ENCODE results near the gene CLDND1. TPM values are rescaled to one million over a fixed set of nuclear protein-coding genes. Genes with fewer than 3 reads are reported as not detected.

Gene CLDND1
- polyA plus RNA-seq, 4 donors, result 146 to 207 (median 168) TPM

DNA sequence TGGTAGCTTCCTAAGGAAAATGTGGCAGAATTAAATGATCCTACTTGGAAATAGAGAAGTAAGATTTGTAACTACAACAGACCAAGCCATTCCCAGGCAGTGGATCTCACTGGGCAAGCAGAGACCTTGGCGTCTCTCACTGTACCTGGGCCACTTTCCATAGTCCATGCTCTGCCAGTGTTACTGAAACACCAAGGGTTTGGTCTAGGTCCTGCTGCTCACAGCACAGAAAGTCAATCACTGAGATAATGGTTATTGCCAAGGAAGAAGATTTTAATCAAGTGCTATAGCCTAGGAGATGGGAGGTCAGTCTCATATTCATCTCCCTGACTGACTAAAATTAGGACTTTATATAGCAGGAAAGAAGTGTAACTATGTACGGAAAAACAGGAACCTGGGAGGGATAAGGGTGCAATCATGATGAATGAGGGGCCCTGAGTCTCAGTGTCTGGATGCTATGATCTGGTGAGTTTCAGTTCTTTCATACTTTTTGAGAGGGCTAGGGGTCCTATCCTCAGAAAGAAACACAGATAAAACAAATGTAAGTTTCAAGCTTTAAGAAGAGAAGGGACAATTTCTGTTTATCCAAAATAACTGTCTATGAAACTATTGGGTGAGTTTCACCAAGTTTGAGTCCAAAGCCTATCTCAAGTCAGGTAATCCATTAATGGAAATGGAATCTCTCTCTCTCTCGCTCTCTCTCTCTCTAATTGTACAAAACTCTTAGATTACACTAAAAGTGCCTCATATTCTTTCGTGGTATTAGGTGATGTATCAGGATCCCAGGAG lies 29.7 kb upstream of the CLDND1 start:
- no peak for DNase-seq (ENCODE audit: low read depth in 4 of 4, low spot score in 3 of 4)

DNA sequence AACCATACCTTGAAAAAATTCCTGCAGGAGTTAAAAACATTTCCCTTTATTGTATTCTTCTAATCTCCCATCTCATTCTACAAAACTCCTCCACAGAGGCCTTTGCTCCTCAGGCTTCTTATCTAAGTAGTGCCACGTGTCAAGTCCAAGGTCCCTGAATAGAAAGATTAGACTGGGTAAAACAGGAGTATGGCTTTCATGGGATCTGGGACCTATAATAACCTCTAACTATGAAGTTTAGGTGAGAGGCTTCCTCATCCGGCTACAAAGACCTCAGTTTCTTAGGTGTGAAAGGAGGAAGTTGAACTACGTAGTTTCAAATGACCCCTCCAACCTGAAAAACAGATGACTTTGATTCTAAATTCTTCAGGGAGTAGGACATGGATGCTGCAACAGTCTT lies 29.1 kb upstream of the CLDND1 start:
- DNase-seq (ENCODE audit: low read depth in 4 of 4, low spot score in 3 of 4), result no peak

DNA sequence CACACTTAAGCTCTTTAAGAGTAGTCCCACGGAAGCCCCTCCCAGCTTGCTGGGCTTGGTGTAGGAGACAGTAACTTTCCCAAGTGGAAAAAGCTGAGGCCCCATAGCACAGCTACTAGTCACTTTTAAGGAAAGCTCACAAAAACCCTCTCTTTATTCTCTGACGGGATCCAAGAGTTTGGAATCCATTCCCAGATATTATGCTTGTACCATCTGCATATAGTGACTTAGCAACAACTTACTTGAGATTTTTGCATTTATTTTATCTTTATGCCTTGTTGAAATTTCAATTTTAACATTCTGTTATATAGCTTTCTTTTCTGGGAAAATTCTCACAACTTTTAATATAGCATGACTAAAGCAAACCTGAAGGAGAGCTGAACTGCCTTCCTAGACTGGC lies 28.5 kb upstream of the CLDND1 start:
- DNase-seq (ENCODE audit: low read depth in 4 of 4, low spot score in 3 of 4), result no peak

DNA sequence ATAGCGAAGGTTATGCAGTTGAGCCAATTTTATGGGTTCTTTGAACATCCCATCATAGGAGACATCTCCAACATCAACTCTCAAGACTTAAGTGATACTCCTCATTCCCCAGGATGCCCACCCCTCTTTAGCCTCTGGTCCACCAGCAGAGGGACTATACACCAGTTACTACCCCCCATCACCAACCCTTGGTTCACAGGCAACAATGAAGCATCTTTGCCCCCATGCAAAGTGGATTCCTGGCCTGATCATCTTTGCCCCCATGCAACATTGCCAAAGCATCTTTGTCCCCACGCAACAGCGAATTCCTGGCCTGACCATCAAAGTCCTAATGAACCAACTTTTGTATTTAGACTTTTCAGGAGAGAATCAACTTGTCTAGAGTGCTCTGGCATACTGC lies 28.1 kb upstream of the CLDND1 start:
- DNase-seq (ENCODE audit: low read depth in 4 of 4, low spot score in 3 of 4), result no peak

DNA sequence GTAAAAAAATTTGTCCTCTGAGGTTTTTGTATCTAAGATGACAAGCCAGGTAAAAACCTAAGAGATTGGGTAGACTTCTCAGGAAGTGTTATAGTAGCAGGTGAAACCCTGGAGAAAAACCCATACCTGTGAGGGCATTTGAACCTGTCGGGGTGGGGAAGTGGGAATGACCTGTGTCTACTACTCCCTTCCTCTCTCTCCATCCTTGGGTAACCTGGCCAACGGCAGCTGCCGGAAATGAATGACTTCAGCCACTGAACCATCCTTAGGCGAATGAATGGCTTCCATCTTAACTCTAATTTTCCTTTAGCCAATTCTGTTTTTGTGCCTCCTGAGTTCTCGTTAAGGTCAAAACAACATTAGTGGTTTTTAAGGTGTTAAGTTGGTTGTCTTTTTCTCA lies 25.8 kb upstream of the CLDND1 start:
- DNase-seq (ENCODE audit: low read depth in 4 of 4, low spot score in 3 of 4), result no peak

DNA sequence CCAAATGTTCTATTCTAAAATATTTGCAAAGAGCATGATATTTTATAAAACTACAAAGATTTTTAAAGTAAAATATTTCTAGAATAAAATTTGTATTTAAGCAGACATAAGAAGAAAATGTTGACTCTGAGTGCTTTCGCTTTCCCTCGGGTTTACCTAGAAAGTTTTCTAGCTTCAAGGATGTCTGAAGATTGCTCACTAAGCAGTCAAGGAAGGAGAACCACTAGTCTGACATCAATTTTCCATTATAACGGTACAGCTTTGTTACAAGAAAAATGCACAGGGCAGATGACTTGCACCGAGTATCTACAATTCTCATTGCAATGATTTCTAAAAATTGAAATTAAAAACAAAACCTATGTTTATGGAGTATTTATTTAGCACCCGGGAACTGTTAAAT lies 23.2 kb upstream of the CLDND1 start:
- no peak for DNase-seq (ENCODE audit: low read depth in 4 of 4, low spot score in 3 of 4)

DNA sequence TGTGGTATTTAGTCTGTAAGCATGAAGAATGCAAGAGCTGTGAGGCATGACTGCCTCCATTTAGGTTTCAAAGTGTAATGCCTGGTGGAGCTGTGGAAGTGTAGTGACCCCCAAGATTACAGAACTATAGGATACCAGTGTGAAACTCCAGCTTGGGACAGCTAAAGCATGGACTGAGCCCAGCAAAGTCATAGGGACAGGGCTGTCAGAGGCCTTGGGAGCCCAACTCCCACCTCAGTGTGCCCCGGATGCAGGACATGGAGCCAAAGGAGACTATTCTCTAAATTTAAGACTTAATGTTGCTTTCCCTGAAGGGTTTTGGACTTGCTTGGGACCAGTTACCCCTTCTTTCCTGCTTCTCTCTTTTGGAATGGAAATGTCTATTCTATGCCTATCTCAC lies 19.9 kb upstream of the CLDND1 start:
- no peak for DNase-seq (ENCODE audit: low read depth in 4 of 4, low spot score in 3 of 4)

DNA sequence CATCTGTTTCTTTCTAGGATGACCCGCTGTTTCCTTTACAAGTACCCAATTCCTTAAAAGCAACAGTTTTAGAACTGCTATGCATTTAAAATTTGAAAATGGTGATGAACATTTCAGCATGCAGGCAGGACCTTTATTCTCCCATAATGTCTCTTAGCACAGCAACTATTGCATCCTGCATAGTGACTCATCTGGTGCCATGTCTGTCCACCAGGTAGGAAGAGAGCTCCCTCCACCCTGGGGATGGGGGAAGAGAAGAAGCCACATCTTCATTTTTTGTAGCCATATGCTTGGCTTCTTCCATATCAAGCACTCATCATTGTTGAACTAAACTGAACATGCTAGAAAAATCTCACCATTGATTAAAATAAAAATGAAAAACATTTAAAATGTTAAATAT lies 19.0 kb upstream of the CLDND1 start:
- DNase-seq (ENCODE audit: low read depth in 4 of 4, low spot score in 3 of 4), result no peak

DNA sequence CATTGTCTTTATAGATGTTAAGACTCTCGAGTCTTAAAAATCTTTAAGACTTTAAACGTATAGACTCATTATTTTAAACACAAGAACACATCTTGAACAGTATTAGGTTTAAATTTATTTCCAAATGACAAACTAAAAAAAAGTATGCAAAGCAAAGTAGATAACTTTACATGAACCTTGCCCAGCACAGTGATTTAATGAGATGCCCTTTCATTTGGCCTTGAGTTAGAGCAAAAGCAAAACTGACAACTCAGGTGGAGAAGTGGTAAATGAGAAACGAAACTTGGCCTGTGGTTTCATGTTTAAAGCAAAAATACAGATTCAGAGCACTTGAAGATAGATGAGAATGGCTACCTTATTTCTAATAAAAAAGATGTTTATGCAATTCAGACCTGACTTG lies 17.6 kb upstream of the CLDND1 start:
- DNase-seq (ENCODE audit: low read depth in 4 of 4, low spot score in 3 of 4), result no peak

DNA sequence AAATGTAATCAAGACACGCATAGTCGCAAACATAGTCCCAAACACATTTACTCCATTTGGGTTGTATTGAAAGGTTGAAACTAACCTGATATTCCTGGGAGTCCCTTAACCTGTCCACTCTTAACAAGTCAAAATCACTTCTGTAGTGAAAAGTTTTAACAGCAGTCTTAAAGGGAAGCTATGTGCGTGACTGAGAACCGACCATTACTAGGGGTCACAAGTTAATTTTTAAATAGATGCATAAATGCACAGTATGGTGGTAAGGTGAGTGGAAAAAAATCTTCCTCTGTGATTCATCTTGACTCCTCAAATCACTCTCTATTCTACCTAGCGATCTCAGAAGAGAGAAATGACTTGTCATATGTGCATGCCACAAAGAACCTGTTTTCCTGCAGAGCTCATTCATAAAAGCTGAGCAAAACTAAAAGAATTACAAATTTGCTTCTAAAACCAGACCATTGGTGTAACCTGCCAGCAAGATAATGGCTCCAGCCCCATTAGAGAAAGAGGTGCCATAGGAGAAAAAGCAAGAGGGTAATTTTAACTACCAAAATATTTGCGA lies 13.8 kb upstream of the CLDND1 start:
- no peak for DNase-seq (ENCODE audit: low read depth in 4 of 4, low spot score in 3 of 4)

DNA sequence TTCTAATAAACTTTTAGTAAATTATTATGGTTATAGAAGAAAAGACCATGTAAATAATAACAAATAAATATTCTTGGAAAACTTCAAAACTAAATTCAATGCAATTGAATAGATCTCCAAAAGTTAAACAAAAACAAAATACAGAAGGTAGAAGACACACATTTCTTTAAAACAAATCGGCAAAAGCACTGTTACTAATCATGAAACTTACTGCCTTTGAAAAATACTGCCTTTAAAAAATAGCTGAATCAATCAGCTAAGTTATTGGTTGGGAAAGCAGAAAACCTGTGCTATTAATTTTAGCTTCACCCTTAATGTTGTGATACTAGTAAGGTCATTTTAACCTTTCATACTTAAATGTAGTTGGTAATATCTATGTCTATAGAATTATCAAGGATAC lies 12.0 kb upstream of the CLDND1 start:
- no peak for DNase-seq (ENCODE audit: low read depth in 4 of 4, low spot score in 3 of 4)

DNA sequence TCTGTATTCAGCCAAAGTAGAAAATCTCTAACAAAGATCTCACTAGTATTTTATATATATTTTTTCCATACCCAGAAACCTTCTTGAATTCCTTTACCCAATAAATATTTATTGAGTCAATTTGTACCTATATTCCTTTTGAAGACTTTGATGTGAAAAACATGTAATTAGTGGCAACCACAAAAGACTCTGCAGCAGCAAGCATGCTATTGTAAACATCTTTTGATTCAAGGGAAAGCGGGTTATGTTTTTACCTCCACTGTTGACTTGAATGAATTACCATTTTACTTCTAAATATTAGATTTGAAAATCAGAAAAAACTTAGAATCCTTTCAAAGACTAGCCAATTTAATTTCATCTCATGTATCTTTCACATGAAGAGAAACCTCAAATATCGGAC lies 11.5 kb upstream of the CLDND1 start:
- DNase-seq (ENCODE audit: low read depth in 4 of 4, low spot score in 3 of 4), result no peak

DNA sequence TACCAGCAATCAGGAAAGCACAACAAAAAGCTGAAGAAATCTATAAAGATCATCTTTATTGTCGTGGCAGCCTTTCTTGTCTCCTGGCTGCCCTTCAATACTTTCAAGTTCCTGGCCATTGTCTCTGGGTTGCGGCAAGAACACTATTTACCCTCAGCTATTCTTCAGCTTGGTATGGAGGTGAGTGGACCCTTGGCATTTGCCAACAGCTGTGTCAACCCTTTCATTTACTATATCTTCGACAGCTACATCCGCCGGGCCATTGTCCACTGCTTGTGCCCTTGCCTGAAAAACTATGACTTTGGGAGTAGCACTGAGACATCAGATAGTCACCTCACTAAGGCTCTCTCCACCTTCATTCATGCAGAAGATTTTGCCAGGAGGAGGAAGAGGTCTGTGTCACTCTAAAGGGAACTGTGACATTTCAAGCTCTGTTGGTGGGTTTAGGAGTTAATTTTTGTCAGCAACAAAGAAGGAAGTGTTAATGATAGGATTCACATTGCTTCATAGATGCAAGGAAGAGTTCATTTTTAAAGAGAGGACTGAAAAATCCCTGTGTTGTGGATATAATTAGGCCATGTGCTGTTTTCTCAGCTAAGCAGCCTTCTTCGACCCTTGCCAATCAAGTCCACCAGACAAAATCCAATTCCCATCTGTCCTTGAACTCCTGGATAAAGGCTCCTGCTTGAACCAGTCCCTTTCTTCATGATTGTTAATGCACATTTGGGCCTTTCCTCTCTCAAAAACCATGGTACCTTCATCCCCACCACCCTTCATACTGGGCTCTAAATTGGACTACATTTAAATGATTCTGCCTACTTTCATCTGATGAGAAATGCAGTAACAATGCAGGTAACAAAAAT lies 10.2 kb upstream of the CLDND1 start:
- no peak for DNase-seq (ENCODE audit: low read depth in 4 of 4, low spot score in 3 of 4)

DNA sequence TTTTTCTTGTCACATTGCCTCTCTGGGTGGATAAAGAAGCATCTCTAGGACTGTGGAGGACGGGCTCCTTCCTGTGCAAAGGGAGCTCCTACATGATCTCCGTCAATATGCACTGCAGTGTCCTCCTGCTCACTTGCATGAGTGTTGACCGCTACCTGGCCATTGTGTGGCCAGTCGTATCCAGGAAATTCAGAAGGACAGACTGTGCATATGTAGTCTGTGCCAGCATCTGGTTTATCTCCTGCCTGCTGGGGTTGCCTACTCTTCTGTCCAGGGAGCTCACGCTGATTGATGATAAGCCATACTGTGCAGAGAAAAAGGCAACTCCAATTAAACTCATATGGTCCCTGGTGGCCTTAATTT lies 9.6 kb upstream of the CLDND1 start:
- no peak for DNase-seq (ENCODE audit: low read depth in 4 of 4, low spot score in 3 of 4)

DNA sequence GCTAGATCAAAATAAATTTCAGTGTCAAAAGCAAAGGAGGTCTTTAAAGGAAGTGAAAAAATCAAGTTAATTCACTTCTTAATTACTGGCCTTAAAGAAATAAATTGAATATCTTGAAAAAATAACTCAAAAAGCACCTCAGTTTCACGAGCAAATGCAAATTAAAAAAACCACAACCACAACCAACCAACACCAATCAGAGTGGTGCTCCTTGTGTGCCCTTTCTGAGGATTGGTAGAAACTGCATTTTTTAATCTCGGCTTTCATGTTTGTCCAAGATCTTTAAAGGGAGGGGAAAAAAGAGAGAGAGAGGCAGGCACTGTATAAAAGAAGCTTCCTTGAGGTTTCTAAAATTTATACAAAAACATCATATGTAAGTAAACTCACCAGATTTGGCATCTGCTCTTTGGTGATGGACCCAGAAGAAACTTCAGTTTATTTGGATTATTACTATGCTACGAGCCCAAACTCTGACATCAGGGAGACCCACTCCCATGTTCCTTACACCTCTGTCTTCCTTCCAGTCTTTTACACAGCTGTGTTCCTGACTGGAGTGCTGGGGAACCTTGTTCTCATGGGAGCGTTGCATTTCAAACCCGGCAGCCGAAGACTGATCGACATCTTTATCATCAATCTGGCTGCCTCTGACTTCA lies 9.0 kb upstream of the CLDND1 start, which contains the start of gene GPR15:
Gene GPR15 (plus strand): TSS at position 357 of the 653 bp plus-strand sequence. CDS start 56 bp downstream, at position 413.
- DNase-seq (ENCODE audit: low read depth in 4 of 4, low spot score in 3 of 4), result no peak

DNA sequence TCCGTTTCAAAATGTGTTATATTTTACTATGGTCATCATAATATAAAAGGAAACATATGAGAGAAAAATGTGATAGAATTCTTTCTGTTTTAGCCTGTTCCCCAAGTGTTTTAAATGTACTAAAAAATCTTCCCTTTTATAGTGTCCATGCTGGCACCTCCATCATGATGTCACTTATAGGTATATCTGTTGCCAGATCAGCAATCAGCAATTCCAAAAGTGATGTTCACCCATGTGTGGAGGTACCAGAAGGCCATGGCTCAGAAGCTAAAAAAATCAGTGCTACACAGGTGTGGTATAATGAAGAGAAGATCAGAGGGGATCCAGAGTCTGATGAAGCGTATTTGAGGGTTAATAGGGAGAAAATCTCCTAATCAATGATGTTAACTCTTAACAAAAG lies 8.0 kb upstream of the CLDND1 start:
- DNase-seq (ENCODE audit: low read depth in 4 of 4, low spot score in 3 of 4), result no peak

DNA sequence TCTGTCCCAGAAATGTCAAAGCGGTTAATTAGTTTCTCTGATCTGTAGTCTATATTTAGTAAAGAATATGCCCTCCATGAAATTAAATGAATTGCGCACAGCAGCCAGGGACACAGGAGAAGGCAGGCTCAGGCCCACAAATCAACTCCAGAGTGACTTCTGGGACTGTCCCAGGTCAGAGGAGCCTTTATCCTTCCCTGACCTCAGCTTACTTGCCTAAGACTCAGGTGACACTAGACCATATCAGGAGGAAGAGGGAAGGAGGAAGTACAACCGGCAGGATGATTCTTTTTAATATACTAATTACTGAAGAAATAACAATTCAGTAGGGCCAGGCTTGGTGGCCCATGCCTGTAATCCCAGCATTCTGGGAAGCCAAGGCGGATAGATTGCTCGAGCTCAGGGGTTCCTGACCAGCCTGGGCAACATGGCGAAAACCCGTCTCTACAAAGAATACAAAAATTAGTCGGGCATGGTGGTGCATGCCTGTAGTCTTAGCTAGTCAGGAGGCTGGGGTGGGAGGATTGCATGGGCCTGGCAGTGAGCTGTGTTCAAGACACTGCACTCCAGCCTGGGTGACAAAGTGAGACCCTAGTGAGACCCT lies 7.3 kb upstream of the CLDND1 start:
- DNase-seq (ENCODE audit: low read depth in 4 of 4, low spot score in 3 of 4), result no peak

DNA sequence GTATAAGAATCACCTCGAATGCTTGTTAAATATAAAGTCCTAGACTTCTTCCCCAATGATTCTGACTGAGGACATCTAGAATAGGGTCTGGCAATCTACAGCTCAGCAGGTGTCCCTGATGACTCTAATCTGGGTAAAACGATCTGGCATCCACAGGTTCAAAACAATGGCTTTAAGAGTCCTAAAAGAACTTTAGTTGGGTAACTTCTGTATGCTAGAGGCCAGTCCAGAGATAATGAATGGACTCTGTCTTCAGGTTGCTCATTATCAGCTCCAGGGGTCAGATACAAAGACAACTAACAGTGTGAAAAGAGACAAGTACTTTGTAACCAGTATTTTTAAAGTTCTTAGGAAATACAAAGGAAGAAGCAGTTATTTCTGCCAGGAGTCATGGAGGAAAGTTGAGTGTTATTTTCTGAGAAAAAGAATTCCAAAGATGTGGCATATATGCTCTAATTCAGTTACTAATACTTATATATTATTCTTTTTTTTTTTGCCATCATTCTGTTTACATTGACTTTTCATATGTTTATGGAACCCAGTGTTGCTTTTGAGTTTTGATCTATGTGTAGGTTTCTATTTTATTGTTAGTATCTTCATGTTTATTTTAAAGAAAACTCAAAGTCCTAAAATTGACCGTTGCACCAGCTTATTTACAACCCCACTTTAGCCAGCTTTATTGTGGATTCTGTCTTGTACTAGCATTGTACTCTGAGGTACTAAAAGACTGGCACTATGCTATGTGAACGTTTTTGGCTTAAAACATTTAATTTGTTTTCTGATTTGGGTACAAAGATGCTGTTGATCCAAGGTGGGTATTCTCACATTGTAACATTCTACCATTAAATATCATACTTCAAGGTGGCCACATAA lies 6.0 kb upstream of the CLDND1 start:
- DNase-seq (ENCODE audit: low read depth in 4 of 4, low spot score in 3 of 4), result no peak

DNA sequence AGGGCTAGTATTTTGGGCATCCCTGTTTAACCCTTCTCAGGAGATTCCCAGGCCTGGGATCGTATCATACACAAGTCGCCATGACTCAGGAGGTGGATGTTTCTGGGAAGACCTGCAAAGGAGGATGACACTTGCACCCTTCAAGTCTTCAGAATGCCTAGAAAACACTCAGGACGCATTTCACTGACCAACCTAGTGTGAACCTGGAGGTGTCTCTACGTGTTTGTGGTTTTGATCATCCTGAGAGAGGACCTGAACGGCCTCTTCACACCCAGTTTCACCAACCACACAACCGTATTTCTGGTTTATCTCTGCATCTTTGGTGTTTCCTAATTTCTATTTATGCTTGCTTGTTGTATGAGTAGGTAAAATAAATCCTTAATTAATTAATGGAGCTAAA lies 2.8 kb upstream of the CLDND1 start:
- no peak for DNase-seq (ENCODE audit: low read depth in 4 of 4, low spot score in 3 of 4)
